HG03460 (cell line): ENCODE measurements around the gene TTC12.
A peak's percentile ranks its signal among the peaks of the same experiment; 100 is the strongest.

Experiments
- ATAC-seq: cut with Tn5 transposase; IDR thresholded peaks from one replicate; pipeline ENCODE4 v1.9.1; 2021; ENCODE audit not compliant: unreplicated experiment

The TTC12 gene, protein sequence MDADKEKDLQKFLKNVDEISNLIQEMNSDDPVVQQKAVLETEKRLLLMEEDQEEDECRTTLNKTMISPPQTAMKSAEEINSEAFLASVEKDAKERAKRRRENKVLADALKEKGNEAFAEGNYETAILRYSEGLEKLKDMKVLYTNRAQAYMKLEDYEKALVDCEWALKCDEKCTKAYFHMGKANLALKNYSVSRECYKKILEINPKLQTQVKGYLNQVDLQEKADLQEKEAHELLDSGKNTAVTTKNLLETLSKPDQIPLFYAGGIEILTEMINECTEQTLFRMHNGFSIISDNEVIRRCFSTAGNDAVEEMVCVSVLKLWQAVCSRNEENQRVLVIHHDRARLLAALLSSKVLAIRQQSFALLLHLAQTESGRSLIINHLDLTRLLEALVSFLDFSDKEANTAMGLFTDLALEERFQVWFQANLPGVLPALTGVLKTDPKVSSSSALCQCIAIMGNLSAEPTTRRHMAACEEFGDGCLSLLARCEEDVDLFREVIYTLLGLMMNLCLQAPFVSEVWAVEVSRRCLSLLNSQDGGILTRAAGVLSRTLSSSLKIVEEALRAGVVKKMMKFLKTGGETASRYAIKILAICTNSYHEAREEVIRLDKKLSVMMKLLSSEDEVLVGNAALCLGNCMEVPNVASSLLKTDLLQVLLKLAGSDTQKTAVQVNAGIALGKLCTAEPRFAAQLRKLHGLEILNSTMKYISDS

GRCh38 chr11:113314389-113315301 is at the start of gene TTC12:
Gene TTC12, plus strand, starts transcription at chr11:113314583. Its CDS starts 1,675 bp downstream, at chr11:113316258.
- ATAC-seq: peak; percentile 98

- ATAC-seq: no peak
Measured at GRCh38 chr11:113265362-113265761, 49.0 kb upstream of the TTC12 start.

DNA sequence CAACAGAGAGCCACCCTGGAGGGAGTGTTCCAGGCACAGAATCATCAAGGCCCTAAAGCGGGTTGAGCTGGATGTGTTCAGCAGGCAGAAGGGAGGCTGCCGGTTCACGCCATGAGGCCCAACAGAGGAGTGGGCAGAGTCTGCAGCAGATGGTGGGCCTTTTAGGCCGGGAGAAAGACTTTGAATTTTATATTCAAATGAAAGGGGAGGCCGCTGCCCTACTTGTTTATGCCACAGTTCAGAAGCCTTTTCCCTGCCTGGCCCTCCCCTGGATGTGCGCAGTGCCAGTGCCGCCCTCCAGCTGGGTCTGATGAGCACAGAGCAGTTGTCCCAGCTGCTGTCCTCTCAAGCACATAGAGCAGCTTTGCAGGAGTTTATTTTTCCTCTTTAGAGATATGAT is 46.9 kb upstream of the TTC12 start:
- no peak for ATAC-seq

DNA sequence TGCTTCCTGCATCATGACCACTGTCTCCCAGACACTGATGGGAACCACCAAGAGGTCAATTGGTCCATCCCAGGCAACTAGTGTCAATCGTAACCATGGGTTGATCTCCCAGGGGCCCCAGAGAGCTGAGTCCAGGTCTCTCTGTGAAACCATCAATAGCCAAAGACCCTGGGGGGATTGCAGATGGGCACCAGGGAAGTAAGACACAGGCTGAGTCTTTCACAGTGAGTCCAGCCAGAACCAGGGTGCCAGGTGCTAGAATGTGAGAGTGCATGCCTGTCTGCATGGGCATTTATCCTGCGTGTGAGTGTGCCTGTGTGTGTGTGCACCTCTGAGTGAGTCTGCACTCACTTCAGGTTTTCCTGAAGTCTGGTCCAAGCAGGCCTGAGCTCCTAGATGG is 45.3 kb upstream of the TTC12 start:
- ATAC-seq: no peak

GRCh38 chr11:113269636-113270035 is 44.7 kb upstream of the TTC12 start:
- ATAC-seq: no peak

DNA sequence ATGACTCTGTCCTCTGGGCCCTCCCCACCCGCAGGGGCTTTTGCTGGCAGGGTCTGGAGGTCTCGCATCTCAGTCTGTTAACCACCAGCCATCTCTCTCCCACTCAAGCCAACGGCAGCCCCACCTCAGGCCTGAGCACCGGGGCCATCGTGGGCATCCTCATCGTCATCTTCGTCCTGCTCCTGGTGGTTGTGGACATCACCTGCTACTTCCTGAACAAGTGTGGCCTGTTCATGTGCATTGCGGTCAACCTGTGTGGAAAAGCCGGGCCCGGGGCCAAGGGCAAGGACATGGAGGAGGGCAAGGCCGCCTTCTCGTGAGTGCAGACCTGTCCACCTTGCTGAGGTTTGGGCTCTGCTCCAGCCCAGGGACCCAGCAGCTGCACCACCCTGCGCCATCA is 44.3 kb upstream of the TTC12 start:
- ATAC-seq: no peak

GRCh38 chr11:113271551-113272245 is 42.7 kb upstream of the TTC12 start:
- no peak for ATAC-seq

GRCh38 chr11:113272281-113272680 is 42.1 kb upstream of the TTC12 start:
- ATAC-seq: no peak

- ATAC-seq: no peak
Measured at GRCh38 chr11:113272927-113273615, 41.3 kb upstream of the TTC12 start.

DNA sequence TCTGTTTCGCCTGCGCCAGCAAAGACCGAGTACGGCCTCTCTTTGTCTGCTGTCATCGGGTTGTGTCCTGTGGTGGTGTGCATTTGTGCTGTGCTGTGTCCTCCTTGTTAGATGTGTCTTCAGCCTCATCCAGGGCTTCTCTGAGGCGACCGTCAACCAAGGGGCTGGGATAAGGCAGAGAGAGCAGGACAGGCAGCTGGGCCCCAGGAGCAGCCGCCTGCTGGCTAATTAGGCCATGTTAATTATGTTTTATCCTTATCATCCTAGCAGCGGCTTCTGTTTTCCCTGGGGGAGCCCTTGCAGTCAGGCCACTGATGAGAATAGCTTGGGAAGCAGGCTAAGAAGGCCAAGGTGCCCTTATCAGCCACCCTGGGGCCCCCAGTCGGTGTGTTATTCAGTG is 40.7 kb upstream of the TTC12 start:
- no peak for ATAC-seq

- ATAC-seq: no peak
Measured at GRCh38 chr11:113274713-113275582, 39.4 kb upstream of the TTC12 start.

DNA sequence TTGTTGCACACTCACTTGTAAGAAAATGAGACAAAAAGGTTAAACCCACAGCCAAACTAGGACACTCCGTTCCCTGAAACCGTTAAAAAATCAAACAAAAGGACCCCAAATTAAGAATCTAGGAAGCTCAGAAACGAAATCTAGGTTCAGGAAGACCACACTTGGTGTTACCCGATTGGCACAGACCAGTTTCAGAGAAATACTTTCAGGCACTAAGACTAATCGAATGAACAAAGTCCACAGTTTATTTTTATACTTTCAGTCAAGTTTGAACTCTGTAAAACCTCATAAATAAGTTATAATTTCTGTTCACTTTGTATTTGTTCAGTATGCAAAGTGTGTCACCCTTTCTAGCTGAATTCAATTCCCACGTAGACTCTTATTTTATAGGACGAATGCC is 38.8 kb upstream of the TTC12 start:
- no peak for ATAC-seq

DNA sequence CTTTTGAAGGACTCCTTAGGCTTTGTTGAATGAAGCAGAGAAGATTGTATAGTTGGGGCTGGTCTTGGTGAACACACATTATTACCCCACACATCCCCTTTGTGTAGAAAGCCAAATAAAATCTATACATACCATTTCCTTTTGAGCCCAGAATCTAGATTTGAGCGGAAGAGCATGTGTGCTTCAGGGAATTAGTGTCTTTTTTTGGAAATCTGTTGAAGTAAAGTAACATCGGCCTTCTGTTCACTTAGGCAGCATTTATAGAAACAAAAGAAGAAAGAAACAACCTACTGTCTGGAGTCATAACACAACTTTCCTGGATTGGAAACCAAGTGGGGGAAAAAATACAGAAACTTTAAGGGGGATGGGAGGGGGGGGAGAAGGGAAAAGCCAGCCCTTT is 37.9 kb upstream of the TTC12 start:
- no peak for ATAC-seq

DNA sequence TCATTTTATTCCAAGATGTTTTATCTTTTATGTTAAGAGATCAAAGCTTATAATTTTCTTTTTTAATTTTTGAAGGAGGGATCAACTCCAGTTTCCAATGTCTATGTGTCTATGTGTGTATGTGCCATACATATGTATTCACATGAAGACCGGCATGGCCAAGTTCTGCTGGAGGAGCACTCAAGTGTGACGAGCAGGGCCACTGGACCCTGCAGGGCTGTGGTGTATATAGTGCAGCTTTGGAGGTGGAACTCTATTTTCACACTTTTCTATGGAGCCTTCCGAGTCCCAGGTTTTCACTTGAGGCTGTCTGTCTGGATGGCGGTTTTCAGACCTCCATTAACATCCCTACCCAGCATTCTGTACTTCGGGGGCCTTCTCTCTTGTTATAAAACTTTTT is 36.5 kb upstream of the TTC12 start:
- no peak for ATAC-seq

DNA sequence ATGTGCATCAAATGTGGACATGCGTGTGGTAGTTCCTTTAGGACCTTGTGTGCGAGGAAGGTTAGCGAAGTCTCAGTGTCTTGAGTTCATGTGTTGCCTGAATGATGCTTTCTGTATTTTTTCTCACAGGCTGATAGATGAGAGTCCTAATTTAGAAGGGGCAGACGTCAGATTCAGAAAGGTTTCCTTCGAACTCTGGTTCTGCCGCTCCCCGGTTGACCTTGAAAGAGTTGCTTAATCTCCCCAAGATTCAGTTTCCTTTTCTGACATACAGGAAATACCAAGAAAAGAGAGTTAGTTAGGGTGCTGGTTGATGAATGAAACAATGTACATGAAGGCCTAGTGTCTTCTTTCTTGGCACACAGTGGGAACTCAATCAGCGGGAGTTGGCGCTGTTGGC is 35.9 kb upstream of the TTC12 start:
- ATAC-seq: no peak

DNA sequence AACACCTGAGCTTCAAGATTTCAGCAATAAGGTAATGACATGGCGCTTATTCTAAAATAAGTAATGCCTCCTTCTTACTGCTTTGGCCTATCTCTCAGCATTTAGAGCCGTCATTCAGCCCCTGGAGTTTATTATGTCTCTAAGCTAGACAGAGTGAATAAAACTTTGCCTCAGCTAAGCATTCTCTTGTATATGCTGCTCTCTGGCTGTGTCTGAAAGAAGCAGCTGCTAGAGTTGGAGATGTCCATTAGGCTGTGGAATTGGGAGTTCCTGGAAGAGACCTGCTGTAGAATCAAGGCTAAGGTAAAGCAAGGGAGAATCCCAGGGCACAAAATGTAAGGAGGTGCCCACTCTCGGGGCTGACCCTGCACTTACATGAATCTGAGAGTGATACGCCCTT is 35.5 kb upstream of the TTC12 start:
- no peak for ATAC-seq

GRCh38 chr11:113279591-113279990 is 34.8 kb upstream of the TTC12 start:
- ATAC-seq: no peak

DNA sequence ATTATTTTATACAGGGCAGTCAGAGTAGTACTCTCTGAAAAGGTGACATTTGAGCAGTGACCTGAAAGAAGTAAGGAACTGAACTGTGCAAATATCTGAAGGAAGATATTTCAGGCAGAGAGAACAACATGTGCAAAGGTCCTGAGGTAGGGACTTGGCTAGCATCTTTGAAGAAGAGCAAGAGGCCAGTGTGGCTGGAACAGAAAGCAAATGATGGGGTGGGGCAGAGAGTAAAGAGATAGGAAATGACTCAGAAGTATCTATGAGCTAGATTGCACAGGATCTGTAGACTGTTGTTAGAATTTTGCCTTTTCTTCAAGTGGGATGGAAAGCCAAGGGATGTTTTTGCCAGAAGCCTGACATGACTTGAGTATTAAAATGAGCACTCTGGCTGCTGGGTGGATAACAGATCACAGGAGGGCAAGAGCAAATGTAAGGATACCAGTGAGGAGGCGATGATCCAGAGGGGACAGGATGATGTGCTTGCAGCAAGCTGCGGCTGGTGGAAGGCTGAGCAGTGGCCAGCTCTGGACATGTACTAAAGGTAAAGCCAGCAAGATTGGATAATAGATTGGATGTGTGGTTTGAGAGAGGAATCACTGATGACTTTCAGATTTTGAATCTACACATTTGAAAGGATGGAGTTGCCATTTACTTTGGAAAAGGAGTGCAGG is 33.2 kb upstream of the TTC12 start:
- ATAC-seq: no peak
